Fibroblast of lung (primary cell): ENCODE measurements around the gene KSR2.

Source experiments
- CTCF ChIP-seq, 2 donors: IDR thresholded peaks in 1 of 2; conservative IDR thresholded peaks in 1 of 2; 1 replicate in 1 of 2; 2 replicates in 1 of 2; pipeline ENCODE4 v1.5.1; 2011 to 2012; ENCODE audit warnings: low read length in 2 of 2, control low read depth in 1 of 2, inconsistent platforms in 1 of 2, low read depth in 1 of 2, mild to moderate bottlenecking in 1 of 2
- EZH2 ChIP-seq: IDR thresholded peaks from 2 replicates; pipeline ENCODE4 v1.5.1; 2012; ENCODE audit warnings: low read length, control low read depth, mild to moderate bottlenecking; ENCODE audit errors: missing control alignments

- TF ChIP-seq CTCF (conservative IDR thresholded peaks at IDR 0.05 in 1 of 2, IDR thresholded peaks at IDR 0.05 in 1 of 2; ENCODE audit: low read depth in 1 of 2, low read length in 2 of 2) (no peak), EZH2 (no peak)
These were observed 385.0 kb downstream of the KSR2 start for GRCh38 chr12:117583677-117584225.
